ENCODE measurements around the gene HK3. TPM values are rescaled to one million over a fixed set of nuclear protein-coding genes. Genes with fewer than 3 reads are reported as not detected.

Gene HK3, protein sequence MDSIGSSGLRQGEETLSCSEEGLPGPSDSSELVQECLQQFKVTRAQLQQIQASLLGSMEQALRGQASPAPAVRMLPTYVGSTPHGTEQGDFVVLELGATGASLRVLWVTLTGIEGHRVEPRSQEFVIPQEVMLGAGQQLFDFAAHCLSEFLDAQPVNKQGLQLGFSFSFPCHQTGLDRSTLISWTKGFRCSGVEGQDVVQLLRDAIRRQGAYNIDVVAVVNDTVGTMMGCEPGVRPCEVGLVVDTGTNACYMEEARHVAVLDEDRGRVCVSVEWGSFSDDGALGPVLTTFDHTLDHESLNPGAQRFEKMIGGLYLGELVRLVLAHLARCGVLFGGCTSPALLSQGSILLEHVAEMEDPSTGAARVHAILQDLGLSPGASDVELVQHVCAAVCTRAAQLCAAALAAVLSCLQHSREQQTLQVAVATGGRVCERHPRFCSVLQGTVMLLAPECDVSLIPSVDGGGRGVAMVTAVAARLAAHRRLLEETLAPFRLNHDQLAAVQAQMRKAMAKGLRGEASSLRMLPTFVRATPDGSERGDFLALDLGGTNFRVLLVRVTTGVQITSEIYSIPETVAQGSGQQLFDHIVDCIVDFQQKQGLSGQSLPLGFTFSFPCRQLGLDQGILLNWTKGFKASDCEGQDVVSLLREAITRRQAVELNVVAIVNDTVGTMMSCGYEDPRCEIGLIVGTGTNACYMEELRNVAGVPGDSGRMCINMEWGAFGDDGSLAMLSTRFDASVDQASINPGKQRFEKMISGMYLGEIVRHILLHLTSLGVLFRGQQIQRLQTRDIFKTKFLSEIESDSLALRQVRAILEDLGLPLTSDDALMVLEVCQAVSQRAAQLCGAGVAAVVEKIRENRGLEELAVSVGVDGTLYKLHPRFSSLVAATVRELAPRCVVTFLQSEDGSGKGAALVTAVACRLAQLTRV
- polyA plus RNA-seq (ENCODE audit: insufficient read length): 0.18 TPM
- long read RNA-seq, donor 1: 0 reads
- long read RNA-seq, donor 2: 0 reads
- long read RNA-seq, donor 3: 0 reads
- long read RNA-seq, donor 4: 0 reads
- long read RNA-seq, donor 5: 0 reads
- long read RNA-seq, donor 6: 0 reads
- long read RNA-seq, donor 7: 0 reads
- long read RNA-seq, donor 8: 0 reads

DNA sequence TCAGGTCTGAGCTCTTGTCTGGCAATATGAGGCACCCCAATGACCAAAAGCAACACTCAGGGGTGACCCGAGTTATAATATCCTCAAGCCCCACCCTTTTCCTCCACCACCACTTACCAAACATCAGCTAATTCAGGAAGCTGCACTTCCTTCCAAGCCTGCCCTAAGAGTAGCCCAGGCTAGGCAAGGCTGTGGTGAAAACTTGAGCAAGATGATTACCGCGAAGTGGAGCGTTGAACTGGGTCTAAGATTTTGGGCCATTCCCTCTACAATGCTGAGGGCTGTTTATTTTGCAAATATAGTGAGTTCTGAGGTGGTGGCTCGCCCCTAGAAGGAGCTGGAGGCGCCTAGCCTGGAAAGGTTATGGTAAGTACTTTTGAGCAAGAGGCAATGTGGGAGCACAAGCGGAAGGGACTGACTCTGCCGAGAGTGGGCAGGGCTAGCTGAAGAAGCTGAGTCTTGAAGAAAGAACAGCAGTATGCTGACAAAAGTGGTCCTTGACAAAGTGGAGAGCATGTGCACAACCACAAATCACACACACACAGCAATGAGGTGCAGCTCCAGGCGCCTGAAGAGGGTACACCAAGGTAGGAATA is at the start of gene HK3:
HK3 (minus strand) TSS at position 51 of the 596 bp plus-strand sequence. CDS start 3,187 bp downstream, outside the sequence.
- DNase-seq: no peak

DNA sequence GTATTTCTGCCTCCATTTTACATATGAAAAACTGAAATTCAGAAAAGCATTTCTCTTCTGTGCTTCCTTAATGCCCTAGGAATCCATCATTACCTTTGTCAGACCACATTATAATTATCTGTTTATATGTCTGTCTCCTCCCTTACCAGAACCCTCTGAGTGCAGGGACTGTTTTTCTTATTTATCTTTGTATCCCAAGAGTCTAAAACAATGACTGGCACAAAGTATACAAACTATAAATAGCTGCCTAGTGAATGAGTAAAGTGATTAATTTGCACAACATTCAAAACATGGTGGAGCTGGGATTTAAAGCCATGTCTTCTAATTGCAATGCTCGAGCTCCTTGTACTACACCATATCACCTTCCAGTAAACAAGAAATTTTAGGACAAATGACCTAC is 49.3 kb upstream of the HK3 start:
- no peak for DNase-seq

DNA sequence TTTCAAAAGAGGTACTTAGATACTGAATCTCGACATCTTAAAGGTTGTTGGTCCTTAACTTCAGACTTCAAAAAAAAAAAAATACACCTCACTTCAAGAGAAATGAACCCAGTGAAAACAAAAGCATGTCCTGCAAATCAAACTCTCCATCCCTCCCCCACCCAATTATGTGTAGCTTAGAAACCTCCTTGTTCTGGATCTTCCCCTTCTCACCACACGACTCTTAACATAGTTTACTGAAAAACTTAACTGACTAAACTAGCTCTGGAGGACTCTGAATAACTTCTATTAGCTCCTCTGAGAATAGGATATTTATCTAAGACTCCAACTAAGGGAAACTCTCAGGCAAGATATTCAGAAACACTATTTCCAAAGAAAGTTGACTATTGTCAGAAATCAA is 48.7 kb upstream of the HK3 start:
- DNase-seq: no peak

DNA sequence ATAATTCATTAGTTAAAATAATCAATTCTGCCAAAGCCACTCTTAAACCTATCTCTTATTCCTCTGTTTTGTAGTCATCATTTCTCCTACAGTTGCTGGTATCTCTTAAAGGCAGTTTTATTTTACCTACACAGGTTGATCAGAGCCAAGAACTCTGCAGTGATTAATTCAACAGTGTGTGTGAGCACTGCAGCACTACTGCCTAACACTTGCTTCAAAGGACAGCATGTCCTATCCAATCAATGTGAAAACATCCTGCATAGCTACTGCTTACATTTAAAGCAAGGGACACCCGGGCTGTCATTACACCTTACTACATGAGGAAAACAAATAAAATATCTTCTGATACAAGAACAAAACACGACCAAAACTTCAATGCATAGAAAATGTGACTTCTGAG is 45.1 kb upstream of the HK3 start:
- no peak for DNase-seq

DNA sequence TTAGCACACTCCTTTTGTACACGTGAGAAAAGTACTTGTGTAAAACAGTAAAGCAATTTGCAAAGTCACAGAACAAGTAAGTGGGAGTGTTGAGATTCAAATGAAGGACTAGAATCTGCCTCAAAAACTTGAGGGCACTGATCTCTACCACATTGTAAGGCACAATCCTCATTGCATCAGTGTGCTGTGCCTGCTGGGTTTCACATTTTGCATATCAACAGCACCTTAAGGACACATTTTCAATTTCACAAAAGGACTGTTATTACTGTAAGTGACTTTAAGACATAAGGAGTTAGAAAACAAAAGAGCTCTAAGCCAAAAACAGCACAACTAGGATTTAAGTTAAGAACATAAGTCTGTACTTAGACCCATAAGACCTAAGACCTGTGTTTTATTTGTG is 44.7 kb upstream of the HK3 start:
- no peak for DNase-seq

DNA sequence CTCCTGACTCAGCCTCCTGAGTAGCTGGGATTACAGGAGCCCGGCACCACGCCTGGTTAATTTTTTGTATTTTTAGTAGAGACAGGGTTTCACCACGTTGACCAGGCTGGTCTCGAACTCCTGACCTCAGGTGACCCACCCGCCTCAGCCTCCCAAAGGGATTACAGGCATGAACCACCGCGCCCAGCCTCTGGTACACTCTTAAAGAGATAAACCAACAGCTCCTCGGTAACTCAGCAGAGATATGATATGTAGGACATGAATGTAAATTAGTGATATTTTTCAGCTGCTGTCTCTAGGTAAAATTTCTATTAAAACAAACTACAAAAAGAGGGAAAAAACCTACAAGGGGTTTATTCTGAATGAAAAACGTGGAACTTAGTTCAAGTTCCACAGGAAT is 42.8 kb upstream of the HK3 start:
- DNase-seq: no peak

DNA sequence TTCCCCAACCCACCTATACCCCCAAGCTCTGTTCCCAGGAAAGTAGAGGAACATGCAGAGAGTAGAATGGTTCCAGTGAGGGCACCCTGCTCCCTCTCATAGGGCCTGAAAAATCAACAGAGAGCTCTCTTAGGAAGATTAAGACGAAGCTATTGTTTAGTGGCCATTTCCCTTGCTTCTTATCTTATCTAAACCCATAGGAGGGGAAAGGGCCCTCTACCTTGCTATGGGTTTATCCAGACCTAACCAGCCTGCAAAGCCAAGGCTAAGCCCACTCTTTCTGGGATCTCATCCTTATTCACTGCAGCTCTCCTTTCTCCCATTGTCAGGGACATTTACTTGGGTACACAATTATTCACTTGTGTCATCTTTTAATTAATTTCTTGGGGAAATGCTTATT is 39.3 kb upstream of the HK3 start:
- DNase-seq: no peak

DNA sequence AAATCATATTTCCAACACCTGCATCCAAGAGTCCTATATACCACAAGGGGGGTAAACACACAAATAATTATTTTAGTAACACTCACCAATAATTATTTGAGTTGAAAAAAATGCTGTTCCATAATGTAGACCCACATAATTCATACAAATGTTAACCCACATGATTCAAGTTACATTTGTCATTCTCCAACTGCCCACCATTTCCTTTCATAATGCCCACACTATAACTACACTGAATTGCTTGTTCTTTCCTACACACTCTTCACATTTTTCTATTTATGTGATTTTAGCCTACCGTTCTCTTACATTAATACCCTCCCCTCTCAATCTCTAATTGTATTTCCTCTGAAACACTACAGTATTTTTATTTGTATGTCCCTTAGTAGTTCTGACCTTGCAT is 35.9 kb upstream of the HK3 start:
- no peak for DNase-seq

DNA sequence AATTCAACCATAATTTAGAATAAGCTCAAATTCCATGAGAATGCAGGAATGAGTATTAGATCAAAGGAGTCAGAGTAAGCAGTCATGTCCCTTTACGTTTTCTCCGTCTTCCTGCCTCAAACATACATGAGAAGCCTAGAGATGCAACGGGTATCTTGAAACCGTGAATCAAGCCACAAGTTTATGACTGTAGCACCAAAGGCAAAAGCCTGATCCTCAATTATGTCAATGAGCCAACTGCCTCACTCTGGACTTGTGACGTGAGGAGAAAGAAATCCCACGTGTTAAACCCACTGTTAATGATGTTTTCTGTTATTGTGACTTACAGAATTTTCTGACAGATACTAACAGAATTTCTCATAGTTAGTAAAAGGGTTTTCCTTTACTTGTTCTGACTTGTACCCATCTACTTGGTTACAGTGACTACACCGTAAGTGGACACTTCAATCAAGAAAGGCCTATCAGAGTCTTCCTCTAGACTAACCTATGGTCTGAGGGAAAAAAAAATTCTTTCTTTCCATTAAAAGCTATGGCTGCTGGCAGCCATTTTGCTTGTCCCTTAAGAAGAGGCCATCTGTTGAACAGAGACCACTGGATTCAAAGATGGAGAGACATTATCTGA is 35.3 kb upstream of the HK3 start:
- no peak for DNase-seq

DNA sequence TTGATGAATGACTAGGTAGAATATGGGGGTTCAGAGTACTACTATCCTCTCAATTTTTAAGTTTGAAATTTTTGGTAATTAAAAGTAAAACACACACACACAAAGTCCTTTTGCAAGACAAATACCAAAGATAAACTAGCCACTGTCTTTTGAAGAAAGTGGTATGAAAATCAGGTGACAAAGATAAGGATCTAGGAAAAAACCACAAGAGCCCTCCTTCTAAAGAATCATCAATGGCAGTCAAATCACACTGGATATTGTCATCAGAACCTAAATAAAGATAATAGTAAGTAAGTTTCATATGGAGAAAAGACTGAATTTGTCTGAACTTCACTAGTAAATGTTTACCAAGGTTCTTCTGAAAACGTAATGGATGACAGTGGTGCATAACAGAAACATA is 30.5 kb upstream of the HK3 start:
- DNase-seq: no peak

DNA sequence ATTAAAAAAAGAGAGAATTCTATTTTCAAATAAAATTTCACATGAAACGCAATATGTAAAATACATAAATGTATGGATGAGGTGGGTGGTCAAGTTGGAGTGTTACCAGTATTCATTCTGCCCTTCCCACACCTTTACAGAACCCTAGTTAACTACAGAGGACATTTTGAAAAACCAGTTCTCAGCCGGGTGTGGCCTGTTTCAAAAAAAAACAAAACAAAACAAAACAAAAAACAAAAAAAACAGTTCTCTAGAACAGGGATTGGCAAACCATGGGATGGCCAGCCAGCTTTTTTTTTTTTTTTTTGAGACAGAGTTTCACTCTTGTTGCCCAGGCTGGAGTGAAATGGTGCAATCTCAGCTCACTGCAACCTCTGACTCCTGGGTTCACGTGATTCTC is 28.4 kb upstream of the HK3 start:
- no peak for DNase-seq

DNA sequence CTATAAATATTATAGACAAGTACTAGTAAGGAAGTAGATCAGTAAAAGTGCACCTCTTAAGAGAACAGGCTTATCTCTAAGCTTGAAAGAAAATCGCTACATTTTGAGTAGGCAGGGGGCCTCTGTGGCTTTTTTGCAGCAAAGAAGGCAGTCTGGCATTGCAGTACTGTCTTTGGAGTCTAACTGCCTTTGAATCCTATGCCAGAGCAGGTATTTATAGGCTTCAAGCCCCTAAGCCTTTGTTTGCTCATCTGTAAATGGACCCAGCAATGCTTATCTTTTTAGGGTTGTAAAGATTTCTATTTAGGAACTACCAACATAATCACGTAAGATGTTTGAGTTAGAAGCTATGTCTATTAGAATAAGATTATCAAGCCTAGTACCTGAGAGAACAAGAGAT is 23.7 kb upstream of the HK3 start:
- DNase-seq: no peak

DNA sequence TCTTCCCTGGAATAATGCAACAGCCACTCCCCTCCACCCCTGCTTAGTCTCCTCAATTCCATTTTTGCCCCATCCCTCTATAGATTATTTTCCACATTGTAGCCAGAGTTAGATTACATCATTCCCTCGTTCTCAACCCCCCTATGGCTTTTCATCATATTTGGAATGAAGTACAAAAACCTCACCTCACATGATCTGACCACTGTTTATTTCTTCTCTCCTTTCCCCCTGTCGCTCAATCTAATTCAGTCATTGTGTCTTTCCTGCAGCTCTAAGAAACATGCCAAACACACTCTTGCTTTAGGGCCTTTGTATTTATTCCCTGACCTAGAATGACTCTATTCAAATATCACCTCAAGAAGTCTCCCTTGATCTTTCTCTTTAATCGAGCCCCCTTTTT is 22.6 kb upstream of the HK3 start:
- no peak for DNase-seq

DNA sequence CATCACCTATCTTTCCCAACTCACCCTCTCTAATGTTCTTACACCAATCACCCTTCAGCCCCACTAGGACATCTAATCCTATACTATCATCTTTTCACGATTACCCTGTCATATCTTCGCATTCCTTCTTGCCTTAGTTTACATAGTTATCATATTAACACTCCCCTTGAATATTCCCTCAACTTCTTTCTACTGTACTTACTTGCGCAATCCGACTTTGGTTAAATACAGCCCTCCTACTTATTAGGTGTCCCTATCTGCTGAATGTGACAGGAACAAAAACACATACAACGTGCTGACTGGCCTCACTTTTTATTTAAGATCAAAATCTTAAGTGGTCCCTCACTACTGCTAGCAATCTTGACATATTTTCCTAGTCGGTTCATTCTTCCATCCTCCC is 19.5 kb upstream of the HK3 start:
- DNase-seq: no peak

DNA sequence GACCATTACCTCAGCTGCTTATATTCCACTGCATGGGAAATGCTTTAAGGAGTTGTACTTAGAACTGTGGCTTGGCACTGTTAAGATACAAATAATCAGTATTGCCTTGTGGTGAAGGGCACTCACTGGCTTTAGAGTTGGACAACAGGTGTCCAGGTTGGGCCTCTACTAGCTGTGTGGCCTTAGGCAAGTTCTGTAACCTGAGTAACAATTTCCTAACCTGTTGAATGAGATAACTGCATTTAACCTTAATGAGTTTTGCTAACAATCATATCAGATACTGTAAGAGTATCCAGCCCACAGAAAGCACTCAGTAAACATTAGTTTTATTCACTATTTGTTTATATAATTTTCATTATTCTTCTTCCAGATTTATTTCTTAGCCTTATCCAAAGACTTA is 17.2 kb upstream of the HK3 start:
- no peak for DNase-seq

DNA sequence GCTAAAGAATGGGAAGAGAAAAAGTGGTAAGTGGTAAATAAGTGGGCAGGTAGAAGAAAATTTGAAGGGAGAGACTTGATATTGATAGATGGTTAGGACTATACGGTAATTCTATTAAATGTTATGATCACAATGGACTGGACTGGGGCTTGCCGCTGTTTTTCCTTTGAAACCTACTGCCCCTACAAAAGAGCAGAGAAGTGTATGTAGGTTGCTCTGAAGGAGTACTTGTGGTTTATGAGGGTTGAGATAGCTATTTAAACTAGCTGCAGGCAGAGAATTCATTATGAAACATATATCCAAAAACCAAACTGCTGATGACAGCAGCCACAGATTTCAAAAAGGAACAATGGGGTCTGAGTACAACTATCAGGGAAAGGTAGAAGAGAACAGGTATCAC is 16.8 kb upstream of the HK3 start:
- DNase-seq: no peak

DNA sequence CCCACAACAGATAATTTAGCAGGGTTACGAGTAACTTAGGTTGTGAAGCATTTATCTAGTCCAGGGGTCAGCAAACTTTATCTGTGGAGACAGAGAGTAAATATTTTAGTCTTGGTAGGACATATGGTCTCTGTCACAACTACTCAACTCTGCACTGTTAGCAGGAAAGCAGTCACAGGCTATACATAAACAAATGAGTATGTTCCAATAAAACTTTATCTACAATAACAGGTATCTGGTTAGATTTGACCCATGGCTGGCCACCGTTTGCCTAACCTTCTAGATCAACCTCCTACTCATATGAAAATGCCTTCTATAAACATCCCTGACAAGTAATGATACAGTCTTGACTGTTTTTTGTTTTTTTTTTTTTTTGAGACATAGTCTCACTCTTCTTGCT is 13.0 kb upstream of the HK3 start:
- DNase-seq: no peak

DNA sequence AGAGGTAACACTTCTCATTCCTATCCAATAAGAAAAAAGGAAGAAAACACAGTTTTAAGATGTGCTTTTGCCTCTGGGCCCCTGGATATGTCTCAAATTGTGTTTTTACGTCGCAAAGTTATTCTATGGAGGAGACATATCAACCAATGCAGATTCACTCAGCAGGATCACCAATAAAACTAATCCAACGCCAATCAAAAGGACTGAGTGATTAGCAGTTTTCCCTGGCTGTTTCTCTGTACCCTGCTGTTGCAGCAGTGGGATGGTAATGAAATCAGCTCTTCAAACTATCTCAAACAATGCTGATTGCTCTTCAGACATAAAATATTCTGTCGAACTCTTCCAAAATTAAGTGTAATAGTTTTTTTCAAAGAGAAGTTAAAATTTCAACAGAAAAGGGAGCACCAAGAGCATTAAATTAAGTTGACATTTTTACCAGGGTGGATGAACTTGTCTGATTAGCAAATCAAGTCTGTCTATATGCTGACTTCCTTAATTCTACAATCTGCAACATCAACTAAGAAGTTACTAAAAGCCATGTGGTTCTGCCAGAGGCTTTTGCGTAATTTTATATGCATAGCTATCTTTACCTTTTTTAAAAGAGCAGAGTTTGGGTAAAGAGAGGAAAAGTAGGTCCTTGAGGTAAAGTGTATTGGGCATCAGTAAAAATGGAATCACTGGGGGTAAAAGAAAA is 9.7 kb upstream of the HK3 start:
- DNase-seq: no peak

DNA sequence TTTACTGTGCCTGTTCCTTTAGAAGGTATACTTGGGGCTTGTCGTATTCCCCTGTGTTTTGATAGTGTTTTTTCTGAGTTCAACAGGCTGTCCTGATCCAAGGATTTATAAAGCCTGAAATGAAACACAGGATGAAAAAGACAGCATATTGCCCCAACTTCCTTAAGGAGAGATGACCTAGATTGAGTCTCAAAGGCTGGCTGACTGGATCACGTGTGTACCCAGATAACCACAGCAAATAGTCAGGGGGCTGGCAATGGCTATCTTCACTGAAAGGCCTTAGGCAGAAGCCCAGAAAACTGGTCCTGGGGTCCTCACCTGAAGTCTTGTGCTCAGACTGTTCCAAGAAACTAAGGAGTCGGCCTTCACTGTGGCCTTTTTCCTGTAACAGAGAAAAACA is 7.7 kb upstream of the HK3 start:
- DNase-seq: no peak

DNA sequence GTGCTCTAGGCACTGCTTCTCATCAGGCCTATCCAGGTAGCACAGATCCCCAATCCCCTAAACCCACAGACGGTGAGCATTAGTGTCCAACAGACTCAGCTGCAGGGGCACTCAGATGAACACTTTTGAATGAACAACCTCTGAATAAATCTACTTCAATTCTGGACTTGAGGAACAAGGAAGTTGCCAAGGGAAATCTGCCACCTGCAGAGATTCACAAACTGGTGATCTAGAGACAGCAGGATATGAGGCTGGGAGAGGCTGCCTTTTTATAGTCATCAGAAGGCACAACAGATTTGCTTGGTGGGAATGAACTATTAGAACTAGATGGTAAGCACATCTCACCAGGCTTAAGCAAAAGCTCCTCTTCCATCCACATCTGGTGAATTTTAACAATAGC is 7.0 kb upstream of the HK3 start:
- DNase-seq: no peak

DNA sequence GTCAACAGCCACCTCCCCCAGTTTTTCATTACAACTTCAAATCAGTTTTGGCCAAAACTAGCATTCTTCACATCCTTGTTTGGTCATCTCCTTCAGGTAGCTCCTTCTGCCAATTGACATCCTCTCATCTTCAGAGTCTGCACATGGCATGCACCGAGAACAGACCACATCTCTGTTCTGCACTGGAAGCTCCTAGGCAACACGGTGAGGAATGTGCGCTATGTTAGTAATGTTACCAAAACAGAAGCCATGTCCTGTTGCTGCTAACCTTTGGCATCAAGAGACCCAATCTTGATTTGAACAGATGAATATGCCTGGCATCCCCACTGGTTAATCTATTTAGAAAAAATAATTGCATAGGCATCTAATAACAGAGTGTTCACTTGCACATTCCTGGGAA is 5.1 kb upstream of the HK3 start:
- no peak for DNase-seq
